DND-41 (cell line): ENCODE measurements around the gene TSSK2.

Experiments used
- EZH2 ChIP-seq: IDR thresholded peaks from 3 replicates; pipeline ENCODE4 v1.6.1; 2012; ENCODE audit warnings: borderline replicate concordance, low read depth, mild to moderate bottlenecking, moderate library complexity, low read length, inconsistent platforms; ENCODE audit not compliant: severe bottlenecking
- TF ChIP-seq, protein P1 (sequence below): IDR thresholded peaks from 2 replicates; pipeline ENCODE4 v1.5.1; 2012; ENCODE audit warnings: borderline replicate concordance, low read length, moderate library complexity, mild to moderate bottlenecking; ENCODE audit not compliant: poor library complexity, severe bottlenecking; ENCODE audit errors: extremely low read depth

DNA sequence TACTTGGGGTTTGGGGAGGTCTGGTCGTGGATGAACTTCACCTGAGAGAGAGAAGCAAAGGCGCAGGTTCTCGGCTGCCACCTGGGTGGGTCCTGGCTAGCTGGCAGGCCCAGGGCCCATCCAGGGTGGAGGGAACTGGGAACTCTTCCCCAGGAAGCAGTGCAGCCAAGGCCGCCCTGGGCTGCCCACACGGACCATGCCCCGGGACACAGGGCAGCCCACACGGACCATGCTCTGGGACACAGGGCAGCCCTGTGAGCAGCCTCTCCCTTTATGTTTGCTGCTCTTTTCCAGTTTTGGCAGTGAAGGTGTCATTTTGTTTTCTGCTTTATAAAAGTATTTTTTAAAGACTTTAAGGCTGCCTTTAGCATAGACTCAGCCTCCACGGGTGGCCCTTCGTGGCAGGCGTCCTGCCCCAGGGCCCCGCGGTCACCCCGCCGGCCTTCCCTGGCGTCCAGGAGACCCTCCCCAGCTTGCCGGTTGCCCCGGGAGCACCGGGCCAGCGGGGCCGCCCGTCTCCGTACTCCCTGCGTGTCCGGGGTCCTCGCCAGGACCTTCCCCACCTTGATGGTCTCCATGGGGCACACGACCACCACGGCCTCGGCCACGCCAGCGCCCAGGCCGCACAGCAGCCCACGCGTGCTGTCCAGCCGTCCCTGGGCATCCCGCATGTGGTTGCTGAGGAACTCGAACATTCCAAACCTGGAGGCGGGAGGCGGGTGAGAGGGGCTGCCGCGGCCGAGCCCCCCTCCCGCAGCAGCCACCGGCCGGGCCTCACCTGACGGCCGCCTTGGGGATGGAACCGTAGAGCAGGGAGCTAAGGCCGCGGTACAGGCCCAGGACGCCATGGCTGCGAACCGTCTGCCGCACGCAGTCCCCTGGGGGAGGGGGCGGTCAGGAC is 46.3 kb downstream of the TSSK2 start:
- no peak for TF ChIP-seq EZH2
- TF ChIP-seq, protein P1, sequence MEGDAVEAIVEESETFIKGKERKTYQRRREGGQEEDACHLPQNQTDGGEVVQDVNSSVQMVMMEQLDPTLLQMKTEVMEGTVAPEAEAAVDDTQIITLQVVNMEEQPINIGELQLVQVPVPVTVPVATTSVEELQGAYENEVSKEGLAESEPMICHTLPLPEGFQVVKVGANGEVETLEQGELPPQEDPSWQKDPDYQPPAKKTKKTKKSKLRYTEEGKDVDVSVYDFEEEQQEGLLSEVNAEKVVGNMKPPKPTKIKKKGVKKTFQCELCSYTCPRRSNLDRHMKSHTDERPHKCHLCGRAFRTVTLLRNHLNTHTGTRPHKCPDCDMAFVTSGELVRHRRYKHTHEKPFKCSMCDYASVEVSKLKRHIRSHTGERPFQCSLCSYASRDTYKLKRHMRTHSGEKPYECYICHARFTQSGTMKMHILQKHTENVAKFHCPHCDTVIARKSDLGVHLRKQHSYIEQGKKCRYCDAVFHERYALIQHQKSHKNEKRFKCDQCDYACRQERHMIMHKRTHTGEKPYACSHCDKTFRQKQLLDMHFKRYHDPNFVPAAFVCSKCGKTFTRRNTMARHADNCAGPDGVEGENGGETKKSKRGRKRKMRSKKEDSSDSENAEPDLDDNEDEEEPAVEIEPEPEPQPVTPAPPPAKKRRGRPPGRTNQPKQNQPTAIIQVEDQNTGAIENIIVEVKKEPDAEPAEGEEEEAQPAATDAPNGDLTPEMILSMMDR = no peak
